GM04503 (cell line): Measurements from ENCODE around the gene GPC5.
"Not testable (repeated sequence)": the region's sequence is repeated elsewhere in the genome, so short reads cannot be mapped to it uniquely, and the experiment has no call there.

Experiments used
- DNase-seq: peaks from one replicate; pipeline ENCODE4 v3.0.0-alpha.2; 2012; ENCODE audit warnings: low read depth

Gene GPC5

GRCh38 chr13:92752705-92753104, 1354.3 kb downstream of the GPC5 start:
- DNase-seq: not testable (repeated sequence)

GRCh38 chr13:92761710-92762109, 1363.3 kb downstream of the GPC5 start:
- DNase-seq: no peak

GRCh38 chr13:92767468-92767867, 1369.0 kb downstream of the GPC5 start:
- no peak for DNase-seq

- DNase-seq: no peak
These were observed 1370.2 kb downstream of the GPC5 start for GRCh38 chr13:92768602-92769001.

GRCh38 chr13:92769046-92769445, 1370.6 kb downstream of the GPC5 start:
- no peak for DNase-seq

- DNase-seq: no peak
These were observed 1377.2 kb downstream of the GPC5 start for GRCh38 chr13:92775658-92776057.

GRCh38 chr13:92781965-92782690, 1383.7 kb downstream of the GPC5 start:
- no peak for DNase-seq

GRCh38 chr13:92802776-92803175, 1404.4 kb downstream of the GPC5 start:
- no peak for DNase-seq

- peak; percentile 56 for DNase-seq
These were observed 1405.9 kb downstream of the GPC5 start for GRCh38 chr13:92804346-92804745.

GRCh38 chr13:92804926-92805325, 1406.5 kb downstream of the GPC5 start:
- no peak for DNase-seq

- no peak for DNase-seq
These were observed 1407.3 kb downstream of the GPC5 start for GRCh38 chr13:92805766-92806165.

- DNase-seq: no peak
These were observed 1407.8 kb downstream of the GPC5 start for GRCh38 chr13:92806215-92806614.

- DNase-seq: no peak
These were observed 1408.9 kb downstream of the GPC5 start for GRCh38 chr13:92807353-92807752.

GRCh38 chr13:92807966-92808365, 1409.5 kb downstream of the GPC5 start:
- no peak for DNase-seq

GRCh38 chr13:92821324-92821723, 1422.9 kb downstream of the GPC5 start:
- no peak for DNase-seq

- DNase-seq: no peak
These were observed 1424.6 kb downstream of the GPC5 start for GRCh38 chr13:92823059-92823458.

GRCh38 chr13:92825938-92826596, 1427.6 kb downstream of the GPC5 start:
- no peak for DNase-seq

- no peak for DNase-seq
These were observed 1429.1 kb downstream of the GPC5 start for GRCh38 chr13:92827503-92827902.

GRCh38 chr13:92829930-92830329, 1431.5 kb downstream of the GPC5 start:
- DNase-seq: no peak

GRCh38 chr13:92830821-92831220, 1432.4 kb downstream of the GPC5 start:
- DNase-seq: no peak

- DNase-seq: no peak
These were observed 1434.7 kb downstream of the GPC5 start for GRCh38 chr13:92833071-92833470.

GRCh38 chr13:92836171-92836570, 1437.8 kb downstream of the GPC5 start:
- DNase-seq: no peak

- peak; percentile 83 for DNase-seq
These were observed 1440.4 kb downstream of the GPC5 start for GRCh38 chr13:92838786-92839185.

GRCh38 chr13:92842145-92842544, 1443.7 kb downstream of the GPC5 start:
- DNase-seq: peak; percentile 68
